GM12801 (cell line): ENCODE data around the gene CRKL.

Experiments used
- TF ChIP-seq, protein P1 (sequence below): IDR thresholded peaks from one replicate; pipeline ENCODE4 v1.5.1; 2011; ENCODE audit warnings: control low read depth; ENCODE audit not compliant: insufficient read length; ENCODE audit errors: extremely low read depth

CRKL gene

DNA sequence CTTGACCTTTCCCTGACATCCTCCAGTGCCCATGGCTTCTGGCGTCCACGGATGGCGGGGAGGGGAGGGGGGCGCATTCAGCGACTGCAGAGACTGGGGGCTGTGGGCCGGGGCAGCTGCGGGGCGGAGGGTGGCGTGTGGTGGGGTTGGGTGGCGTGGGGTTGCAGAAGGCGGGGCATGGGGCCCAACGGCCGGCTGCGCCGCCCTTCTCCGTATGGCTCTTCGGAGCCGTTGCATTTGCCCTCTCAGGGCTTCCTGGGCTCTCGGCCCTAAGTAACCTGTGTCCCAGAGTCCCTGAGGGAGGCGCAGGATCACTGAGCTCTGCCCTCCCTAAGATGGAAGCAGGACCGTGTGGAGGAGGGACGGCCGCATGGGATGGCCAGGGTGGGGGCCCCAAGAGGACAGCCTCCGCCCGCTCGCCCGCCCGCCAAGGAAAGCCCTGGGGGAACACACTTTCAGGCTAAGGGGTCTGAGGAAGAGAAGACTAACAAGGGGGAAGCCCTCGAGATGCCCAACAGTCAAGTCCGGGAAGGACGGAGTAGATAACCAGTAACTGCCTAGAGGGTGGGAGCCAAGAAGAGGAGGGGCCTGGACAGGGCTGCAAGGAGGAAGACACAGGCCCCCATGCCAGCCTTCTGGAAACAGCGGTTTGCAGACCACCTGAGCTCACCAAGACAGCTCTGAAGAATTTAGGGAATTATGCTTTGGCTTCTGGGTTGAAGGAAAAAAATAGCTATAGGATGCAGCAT is 40.6 kb downstream of the CRKL start:
- TF ChIP-seq, protein P1, sequence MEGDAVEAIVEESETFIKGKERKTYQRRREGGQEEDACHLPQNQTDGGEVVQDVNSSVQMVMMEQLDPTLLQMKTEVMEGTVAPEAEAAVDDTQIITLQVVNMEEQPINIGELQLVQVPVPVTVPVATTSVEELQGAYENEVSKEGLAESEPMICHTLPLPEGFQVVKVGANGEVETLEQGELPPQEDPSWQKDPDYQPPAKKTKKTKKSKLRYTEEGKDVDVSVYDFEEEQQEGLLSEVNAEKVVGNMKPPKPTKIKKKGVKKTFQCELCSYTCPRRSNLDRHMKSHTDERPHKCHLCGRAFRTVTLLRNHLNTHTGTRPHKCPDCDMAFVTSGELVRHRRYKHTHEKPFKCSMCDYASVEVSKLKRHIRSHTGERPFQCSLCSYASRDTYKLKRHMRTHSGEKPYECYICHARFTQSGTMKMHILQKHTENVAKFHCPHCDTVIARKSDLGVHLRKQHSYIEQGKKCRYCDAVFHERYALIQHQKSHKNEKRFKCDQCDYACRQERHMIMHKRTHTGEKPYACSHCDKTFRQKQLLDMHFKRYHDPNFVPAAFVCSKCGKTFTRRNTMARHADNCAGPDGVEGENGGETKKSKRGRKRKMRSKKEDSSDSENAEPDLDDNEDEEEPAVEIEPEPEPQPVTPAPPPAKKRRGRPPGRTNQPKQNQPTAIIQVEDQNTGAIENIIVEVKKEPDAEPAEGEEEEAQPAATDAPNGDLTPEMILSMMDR: no peak

DNA sequence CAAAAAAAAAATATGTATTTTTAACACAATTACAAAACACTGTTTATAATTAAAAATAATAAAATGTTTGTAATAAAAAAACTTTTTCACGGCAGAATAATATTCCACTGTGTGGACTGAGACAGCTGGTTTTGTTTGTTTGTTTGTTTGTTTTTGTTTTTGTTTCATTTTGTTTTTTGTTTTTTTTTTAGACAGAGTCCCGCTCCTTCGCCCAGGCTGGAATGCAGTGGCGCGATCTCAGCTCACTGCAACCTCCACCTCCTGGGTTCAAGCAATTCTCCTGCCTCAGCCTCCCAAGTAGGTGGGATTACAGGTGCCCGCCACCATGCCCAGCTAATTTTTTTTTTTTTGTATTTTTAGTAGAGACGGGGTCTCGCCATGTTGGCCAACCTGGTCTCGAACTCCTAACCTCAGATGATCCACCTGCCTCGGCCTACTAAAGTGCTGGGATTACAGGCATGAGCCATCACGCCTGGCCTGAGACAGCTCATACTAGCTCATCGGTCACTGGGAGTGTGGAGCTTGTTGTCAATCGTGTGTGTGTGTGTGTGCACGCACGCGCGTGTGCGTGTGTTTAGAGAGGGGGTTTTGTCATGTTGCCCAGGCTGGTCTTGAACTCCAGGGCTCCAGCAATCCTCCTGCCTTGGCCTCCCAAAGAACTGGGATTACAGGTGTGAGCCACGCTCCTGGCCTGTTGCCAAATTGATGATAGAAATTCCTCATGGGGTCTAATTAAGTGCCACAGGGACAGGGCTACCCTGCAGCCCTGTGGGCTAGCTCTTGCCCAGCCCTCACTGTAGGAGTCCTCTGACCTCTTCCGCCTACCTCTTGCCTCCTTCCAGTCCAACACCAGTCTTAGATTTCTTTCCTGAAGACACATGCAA is 42.6 kb downstream of the CRKL start:
- TF ChIP-seq, protein P1: no peak

DNA sequence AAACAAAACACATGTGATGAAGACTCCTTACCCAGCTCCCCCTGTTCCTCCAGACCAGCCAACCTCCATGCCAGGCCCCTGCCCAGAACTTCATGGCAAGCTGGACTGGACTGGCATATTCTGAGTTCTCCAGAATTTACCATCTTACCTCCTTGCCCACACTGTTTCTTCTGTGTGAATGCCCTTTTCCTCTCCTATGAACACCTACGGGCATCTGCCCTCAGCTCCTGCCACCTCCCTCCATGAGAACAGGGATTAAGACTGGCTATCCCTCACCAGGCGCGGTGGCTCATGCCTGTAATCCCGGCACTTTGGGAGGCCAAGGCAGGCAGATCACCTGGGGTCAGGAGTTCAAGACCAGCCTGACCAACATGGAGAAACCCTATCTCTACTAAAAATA is 43.4 kb downstream of the CRKL start:
- TF ChIP-seq, protein P1: no peak

DNA sequence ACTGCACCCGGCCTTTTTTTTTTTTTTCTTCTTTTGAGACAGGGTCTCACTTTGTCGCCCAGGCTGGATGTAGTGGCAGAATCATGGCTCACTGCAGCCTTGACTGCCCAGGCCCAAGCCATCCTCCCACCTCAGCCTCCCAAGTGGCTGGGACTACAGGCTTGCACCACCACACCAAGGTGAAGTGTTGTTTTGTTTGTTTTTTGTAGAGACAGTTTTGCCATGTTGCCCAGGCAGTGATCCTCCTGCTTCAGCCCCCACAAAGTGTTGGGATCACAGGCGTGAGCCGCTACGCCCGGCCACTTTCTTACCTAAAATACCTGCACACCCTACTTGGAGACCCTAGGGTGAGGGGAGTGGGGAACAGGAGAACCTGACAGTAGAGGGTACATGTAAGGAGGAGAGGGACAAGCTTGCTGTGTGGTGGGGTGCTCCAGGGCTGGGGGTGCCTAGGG is 45.3 kb downstream of the CRKL start:
- TF ChIP-seq, protein P1: no peak

DNA sequence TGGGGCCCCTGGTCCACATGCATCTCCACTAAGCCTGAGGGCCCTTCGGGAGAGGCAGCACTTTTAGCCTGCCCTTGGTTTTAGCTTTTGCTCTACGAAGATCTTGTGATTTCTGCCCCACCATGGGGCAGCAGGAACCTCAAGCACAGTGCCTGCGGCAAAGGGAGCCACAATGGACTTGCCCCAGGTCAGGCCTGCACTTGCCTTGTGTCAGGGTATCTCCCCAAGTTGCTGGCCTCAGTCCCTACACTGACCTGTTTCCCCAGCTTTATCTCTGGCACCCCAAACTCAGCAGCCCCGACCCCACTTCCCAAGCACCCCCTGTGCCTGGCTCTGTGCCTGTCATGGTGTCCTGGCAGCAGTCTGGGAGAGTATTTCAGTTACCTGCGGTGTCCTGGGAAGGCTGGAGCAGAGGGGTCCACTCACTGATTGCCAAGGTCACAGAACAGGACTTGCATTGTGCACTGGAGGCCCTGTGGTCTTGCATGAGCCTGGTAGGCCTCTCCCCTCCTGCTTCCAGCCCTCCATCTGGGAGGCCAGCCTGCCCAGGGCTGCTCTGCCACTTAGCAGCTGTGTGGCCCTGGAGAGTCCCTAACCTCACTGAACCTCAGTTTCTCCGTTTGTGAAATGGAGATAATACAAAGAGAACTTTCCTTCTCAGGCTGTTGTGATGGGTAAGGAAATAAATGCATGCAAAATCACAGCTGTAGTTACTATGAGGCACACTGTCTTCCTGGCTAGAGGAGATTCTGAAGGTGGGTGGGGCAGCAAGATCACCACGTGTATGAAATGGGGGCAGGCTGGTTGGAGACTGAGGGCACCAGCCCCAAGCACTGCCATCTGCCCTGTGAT is 46.2 kb downstream of the CRKL start:
- TF ChIP-seq, protein P1: no peak

DNA sequence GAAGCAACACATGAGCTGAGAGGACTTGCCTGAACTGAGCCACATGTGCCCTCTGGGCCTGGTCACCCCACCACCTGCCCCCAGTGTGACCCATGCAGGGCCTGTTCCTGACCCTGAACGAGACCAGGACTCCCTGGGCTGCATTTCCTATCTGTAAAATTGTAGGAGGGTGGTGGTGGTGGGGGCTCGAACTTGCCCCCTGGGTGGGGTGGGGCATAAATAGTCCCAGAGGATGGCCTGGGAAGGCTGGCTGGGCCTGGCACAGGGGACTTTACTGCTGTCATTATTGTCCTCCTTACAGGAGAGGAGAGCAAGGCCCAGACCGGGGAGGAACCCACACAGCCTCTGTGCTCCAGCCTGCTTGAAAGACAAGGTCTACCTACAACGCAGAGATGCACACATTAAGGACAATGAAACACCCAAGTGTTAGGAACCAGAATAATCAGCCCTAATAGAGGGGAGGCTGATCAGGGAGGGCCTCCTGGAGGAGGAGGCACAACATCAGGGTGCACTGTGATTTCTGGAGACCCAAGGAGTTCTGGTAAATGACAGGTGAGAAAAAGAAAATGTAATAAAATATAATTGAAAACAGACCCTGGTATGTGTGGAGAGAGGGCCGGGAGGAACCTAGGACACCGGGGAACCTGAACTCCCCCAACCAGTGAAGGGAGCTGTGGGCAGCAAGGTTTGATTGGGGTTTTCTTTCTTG is 47.0 kb downstream of the CRKL start:
- TF ChIP-seq, protein P1: no peak
